ENCODE data around the gene TSPAN14.

TSPAN14 gene

GRCh38 chr10:80519936-80520650, 66.0 kb downstream of the TSPAN14 start:
- no peaks in the 10 kb centered on the region for H3K79me1 ChIP-seq (ENCODE audit: low read length)
- no peaks in the 10 kb centered on the region for H3K4me1 ChIP-seq (ENCODE audit: control insufficient read depth in 1 of 2, insufficient read depth in 2 of 2, low read length in 2 of 2)

GRCh38 chr10:80520661-80521470, 66.8 kb downstream of the TSPAN14 start:
- peaks cover 0 to 3% of the 10 kb centered on the region in 2 experiments for H3K4me1 ChIP-seq (ENCODE audit: control insufficient read depth in 1 of 2, insufficient read depth in 2 of 2, low read length in 2 of 2)
- H3K4ac ChIP-seq (ENCODE audit: low read depth, low read length): no peak overlapping the region
- no peak overlapping the region for H3K27ac ChIP-seq (ENCODE audit: low read depth, low read length)
- peaks cover 45 to 54% of the 10 kb centered on the region in 2 experiments for H3K36me3 ChIP-seq (ENCODE audit: control insufficient read depth in 1 of 2, insufficient read depth in 2 of 2, low read length in 2 of 2)
- no CpG with 5 or more reads among the region's 10 CpGs for WGBS (ENCODE audit: extremely low coverage, insufficient coverage, insufficient read length)
- H3K79me1 ChIP-seq (ENCODE audit: low read length): no peaks in the 10 kb centered on the region
- H3K27me3 ChIP-seq (ENCODE audit: insufficient read depth, low read length): no peaks in the 10 kb centered on the region
- H3K9me3 ChIP-seq (ENCODE audit: insufficient read depth, low read depth, low read length): no peaks in the 10 kb centered on the region
- no peak overlapping the region for H4K12ac ChIP-seq (ENCODE audit: low read depth, low read length)
- no peak overlapping the region for H3K23ac ChIP-seq (ENCODE audit: low read length)
- no peak overlapping the region for H2AK5ac ChIP-seq (ENCODE audit: low read length)
- no peak overlapping the region for H2BK120ac ChIP-seq (ENCODE audit: insufficient read depth, low read length, poor library complexity)
- H3K14ac ChIP-seq (ENCODE audit: low read length): no peak overlapping the region
- H3K79me2 ChIP-seq (ENCODE audit: control insufficient read depth, insufficient read depth, low read length, poor library complexity): no peaks in the 10 kb centered on the region
- no peak overlapping the region for H4K8ac ChIP-seq (ENCODE audit: low read depth, low read length)
- no peak overlapping the region for H3K9ac ChIP-seq (ENCODE audit: low read length)
- no peak overlapping the region for H2AFZ ChIP-seq (ENCODE audit: insufficient read depth, low read length, poor library complexity)
- H4K91ac ChIP-seq (ENCODE audit: low read depth, low read length): no peak overlapping the region
- H3K4me2 ChIP-seq (ENCODE audit: low read length): no peak overlapping the region
- no peak overlapping the region for H2BK12ac ChIP-seq (ENCODE audit: low read length)
- H3K18ac ChIP-seq (ENCODE audit: low read length): no peak overlapping the region
- DNase-seq: no peak
- no peak overlapping the region for H2BK5ac ChIP-seq (ENCODE audit: low read depth, low read length, poor library complexity)
- H3K4me3 ChIP-seq (ENCODE audit: low read depth, low read length): no peak overlapping the region

More at GRCh38 chr10:80519936-80520650, 66.0 kb downstream of the TSPAN14 start:
- H3K36me3 ChIP-seq (ENCODE audit: control insufficient read depth in 1 of 2, insufficient read depth in 2 of 2, low read length in 2 of 2): peaks cover 52 to 62% of the 10 kb centered on the region in 2 experiments
- H3K14ac ChIP-seq (ENCODE audit: low read length): no peak overlapping the region
- DNase-seq: no peak
- no peak overlapping the region for H3K4me2 ChIP-seq (ENCODE audit: low read length)
- no peak overlapping the region for H3K4me3 ChIP-seq (ENCODE audit: low read depth, low read length)
- no peak overlapping the region for H3K27ac ChIP-seq (ENCODE audit: low read depth, low read length)
- H2AFZ ChIP-seq (ENCODE audit: insufficient read depth, low read length, poor library complexity): no peak overlapping the region
- H2BK120ac ChIP-seq (ENCODE audit: insufficient read depth, low read length, poor library complexity): no peak overlapping the region
- H4K12ac ChIP-seq (ENCODE audit: low read depth, low read length): no peak overlapping the region
- H3K9ac ChIP-seq (ENCODE audit: low read length): no peak overlapping the region
- H3K27me3 ChIP-seq (ENCODE audit: insufficient read depth, low read length): no peaks in the 10 kb centered on the region
- no peak overlapping the region for H3K18ac ChIP-seq (ENCODE audit: low read length)
- no peak overlapping the region for H3K23ac ChIP-seq (ENCODE audit: low read length)
- no peaks in the 10 kb centered on the region for H3K9me3 ChIP-seq (ENCODE audit: insufficient read depth, low read depth, low read length)
- no peak overlapping the region for H2BK5ac ChIP-seq (ENCODE audit: low read depth, low read length, poor library complexity)
- no peaks in the 10 kb centered on the region for H3K79me2 ChIP-seq (ENCODE audit: control insufficient read depth, insufficient read depth, low read length, poor library complexity)
- H3K4ac ChIP-seq (ENCODE audit: low read depth, low read length): no peak overlapping the region
- no peak overlapping the region for H4K91ac ChIP-seq (ENCODE audit: low read depth, low read length)
- H2AK5ac ChIP-seq (ENCODE audit: low read length): no peak overlapping the region
- H2BK12ac ChIP-seq (ENCODE audit: low read length): no peak overlapping the region
- no peak overlapping the region for H4K8ac ChIP-seq (ENCODE audit: low read depth, low read length)
- no CpG with 5 or more reads among the region's 14 CpGs for WGBS (ENCODE audit: extremely low coverage, insufficient coverage, insufficient read length)

GRCh38 chr10:80522756-80523363, 68.8 kb downstream of the TSPAN14 start:
- H2BK12ac ChIP-seq (ENCODE audit: low read length): no peak overlapping the region
- no peaks in the 10 kb centered on the region for H3K79me1 ChIP-seq (ENCODE audit: low read length)
- no peak overlapping the region for H2BK120ac ChIP-seq (ENCODE audit: insufficient read depth, low read length, poor library complexity)
- H3K4me1 ChIP-seq (ENCODE audit: control insufficient read depth in 1 of 2, insufficient read depth in 2 of 2, low read length in 2 of 2): peaks cover 0 to 9% of the 10 kb centered on the region in 2 experiments
- no peak overlapping the region for H2AK5ac ChIP-seq (ENCODE audit: low read length)
- H2AFZ ChIP-seq (ENCODE audit: insufficient read depth, low read length, poor library complexity): no peak overlapping the region
- H3K27ac ChIP-seq (ENCODE audit: low read depth, low read length): no peak overlapping the region
- no peak overlapping the region for H3K14ac ChIP-seq (ENCODE audit: low read length)
- no peak overlapping the region for H4K91ac ChIP-seq (ENCODE audit: low read depth, low read length)
- H3K4me2 ChIP-seq (ENCODE audit: low read length): no peak overlapping the region
- no peaks in the 10 kb centered on the region for H3K27me3 ChIP-seq (ENCODE audit: insufficient read depth, low read length)
- peaks cover 30 to 36% of the 10 kb centered on the region in 2 experiments for H3K36me3 ChIP-seq (ENCODE audit: control insufficient read depth in 1 of 2, insufficient read depth in 2 of 2, low read length in 2 of 2)
- H3K4me3 ChIP-seq (ENCODE audit: low read depth, low read length): no peak overlapping the region
- no peak overlapping the region for H4K8ac ChIP-seq (ENCODE audit: low read depth, low read length)
- peak in 1 of 2 donors; percentile 21 for DNase-seq
- peaks cover 2% of the 10 kb centered on the region for H3K9me3 ChIP-seq (ENCODE audit: insufficient read depth, low read depth, low read length)
- H3K23ac ChIP-seq (ENCODE audit: low read length): no peak overlapping the region
- no peak overlapping the region for H3K4ac ChIP-seq (ENCODE audit: low read depth, low read length)
- WGBS (ENCODE audit: extremely low coverage, insufficient coverage, insufficient read length): no CpG with 5 or more reads among the region's 8 CpGs
- no peak overlapping the region for H3K9ac ChIP-seq (ENCODE audit: low read length)
- no peak overlapping the region for H2BK5ac ChIP-seq (ENCODE audit: low read depth, low read length, poor library complexity)
- H4K12ac ChIP-seq (ENCODE audit: low read depth, low read length): no peak overlapping the region
- H3K79me2 ChIP-seq (ENCODE audit: control insufficient read depth, insufficient read depth, low read length, poor library complexity): no peaks in the 10 kb centered on the region
- H3K18ac ChIP-seq (ENCODE audit: low read length): no peak overlapping the region

GRCh38 chr10:80523773-80524172, 69.7 kb downstream of the TSPAN14 start:
- Histone ChIP-seq H2AFZ (ENCODE audit: insufficient read depth, low read length, poor library complexity) (no peak overlapping the region), H4K12ac (ENCODE audit: low read depth, low read length) (no peak overlapping the region), H2AK5ac (ENCODE audit: low read length) (no peak overlapping the region), H3K9me3 (ENCODE audit: insufficient read depth, low read depth, low read length) (peaks cover 2% of the 10 kb centered on the region), H3K4me1 (ENCODE audit: control insufficient read depth in 1 of 2, insufficient read depth in 2 of 2, low read length in 2 of 2) (peaks cover 0 to 9% of the 10 kb centered on the region in 2 experiments), H3K79me1 (ENCODE audit: low read length) (no peaks in the 10 kb centered on the region), H3K79me2 (ENCODE audit: control insufficient read depth, insufficient read depth, low read length, poor library complexity) (no peaks in the 10 kb centered on the region), H4K91ac (ENCODE audit: low read depth, low read length) (no peak overlapping the region), H3K9ac (ENCODE audit: low read length) (no peak overlapping the region), H3K18ac (ENCODE audit: low read length) (no peak overlapping the region), H2BK5ac (ENCODE audit: low read depth, low read length, poor library complexity) (no peak overlapping the region), H3K27me3 (ENCODE audit: insufficient read depth, low read length) (no peaks in the 10 kb centered on the region), H3K4ac (ENCODE audit: low read depth, low read length) (no peak overlapping the region), H3K4me2 (ENCODE audit: low read length) (no peak overlapping the region), H4K8ac (ENCODE audit: low read depth, low read length) (no peak overlapping the region), H3K27ac (ENCODE audit: low read depth, low read length) (no peak overlapping the region), H2BK12ac (ENCODE audit: low read length) (no peak overlapping the region), H3K14ac (ENCODE audit: low read length) (no peak overlapping the region), H3K23ac (ENCODE audit: low read length) (no peak overlapping the region), H3K36me3 (ENCODE audit: control insufficient read depth in 1 of 2, insufficient read depth in 2 of 2, low read length in 2 of 2) (peaks cover 20 to 26% of the 10 kb centered on the region in 2 experiments), H2BK120ac (ENCODE audit: insufficient read depth, low read length, poor library complexity) (no peak overlapping the region), H3K4me3 (ENCODE audit: low read depth, low read length) (no peak overlapping the region)
- peak in 1 of 2 donors; percentile 22 for DNase-seq
- no CpG with 5 or more reads among the region's 6 CpGs for WGBS (ENCODE audit: extremely low coverage, insufficient coverage, insufficient read length)
